NB4 (cell line): ENCODE data around the gene PIP5K1C.
A peak's percentile ranks its signal among the peaks of the same experiment; 100 is the strongest.

Experiments used
- CTCF ChIP-seq: IDR thresholded peaks from one replicate; pipeline ENCODE4 v1.5.1; 2012; ENCODE audit warnings: low read depth, low read length
- MAX ChIP-seq: IDR thresholded peaks from 2 replicates; pipeline ENCODE4 v1.6.1; 2011; ENCODE audit warnings: low read depth, low read length

- TF ChIP-seq CTCF (no peak), MAX (peak; percentile 18; the same call in 1 of the 2 replicates)
Observed at GRCh38 chr19:3608079-3608641, 92.1 kb downstream of the PIP5K1C start.
